NB4 (cell line): Measurements from ENCODE around the gene EXOC6B.
A peak's percentile ranks its signal among the peaks of the same experiment; 100 is the strongest.

Experiments
- DNase-seq: peaks from one replicate; pipeline ENCODE4 v3.0.0; 2010; ENCODE audit warnings: low read depth
- H3K4me3 ChIP-seq: one replicate; pipeline ENCODE4 v1.5.1; 2011; ENCODE audit warnings: mild to moderate bottlenecking, low read depth, low read length, moderate library complexity
- CTCF ChIP-seq: IDR thresholded peaks from one replicate; pipeline ENCODE4 v1.5.1; 2012; ENCODE audit warnings: low read depth, low read length
- MAX ChIP-seq: IDR thresholded peaks from 2 replicates; pipeline ENCODE4 v1.6.1; 2011; ENCODE audit warnings: low read depth, low read length
- MYC ChIP-seq: IDR thresholded peaks from 2 replicates; pipeline ENCODE4 v1.6.1; 2011; ENCODE audit warnings: low read depth, low read length
- POLR2A ChIP-seq: IDR thresholded peaks from 2 replicates; pipeline ENCODE4 v1.6.1; 2011; ENCODE audit warnings: mild to moderate bottlenecking; ENCODE audit not compliant: insufficient read length; ENCODE audit errors: extremely low read depth

EXOC6B gene

GRCh38 chr2:72793798-72794440 is 31.9 kb downstream of the EXOC6B start:
- H3K4me3 ChIP-seq = no peak overlapping the region
- no peak for TF ChIP-seq MAX
- TF ChIP-seq CTCF = no peak
- TF ChIP-seq POLR2A = no peak
- TF ChIP-seq MYC = no peak
- no peak for DNase-seq

GRCh38 chr2:72789241-72789640 is 36.6 kb downstream of the EXOC6B start:
- TF ChIP-seq POLR2A (no peak), CTCF (no peak), MYC (no peak), MAX (no peak)
- H3K4me3 ChIP-seq = no peak overlapping the region
- no peak for DNase-seq

GRCh38 chr2:72788756-72789155 is 37.1 kb downstream of the EXOC6B start:
- H3K4me3 ChIP-seq = no peak overlapping the region
- no peak for DNase-seq
- TF ChIP-seq POLR2A (no peak), MAX (no peak), CTCF (no peak), MYC (no peak)

GRCh38 chr2:72785517-72785916 is 40.3 kb downstream of the EXOC6B start:
- no peak overlapping the region for H3K4me3 ChIP-seq
- TF ChIP-seq MAX (no peak), POLR2A (no peak), CTCF (no peak), MYC (no peak)
- DNase-seq = no peak

- H3K4me3 ChIP-seq = no peak overlapping the region
- TF ChIP-seq MAX (no peak), MYC (no peak), POLR2A (no peak), CTCF (no peak)
- DNase-seq = no peak
Measured at GRCh38 chr2:72782520-72782919, 43.3 kb downstream of the EXOC6B start.

- DNase-seq = peak; percentile 18
- no peak overlapping the region for H3K4me3 ChIP-seq
- TF ChIP-seq MYC (no peak), MAX (peak; percentile 26; the same call in 1 of the 2 replicates)
Measured at GRCh38 chr2:72781480-72781879, 44.4 kb downstream of the EXOC6B start.
